DND-41 (cell line): ENCODE results near the gene RPL7A.
"Not testable (repeated sequence)": the region's sequence is repeated elsewhere in the genome, so short reads cannot be mapped to it uniquely, and the experiment has no call there.

Experiments
- ATAC-seq: fragments of 200-7000 bp; cut with Tn5 transposase; 3 replicates; pipeline ENCODE4 v1.9.1; 2021; ENCODE audit warnings: low read depth; ENCODE audit not compliant: insufficient read depth
- DNase-seq: peaks from one replicate; pipeline ENCODE4 v3.0.0-alpha.2; 2020
- H2AFZ ChIP-seq: 2 replicates; pipeline ENCODE4 v1.6.0; 2012; ENCODE audit warnings: low read depth, low read length
- H3K27ac ChIP-seq: 2 replicates; pipeline ENCODE4 v1.5.1; 2012; ENCODE audit warnings: low read length, inconsistent platforms
- H3K27me3 ChIP-seq: fragments of 200-600 bp; sonication (generic); 2 replicates; pipeline ENCODE4 v1.6.0; 2012; ENCODE audit warnings: low read length, mild to moderate bottlenecking, inconsistent platforms; ENCODE audit not compliant: insufficient read depth, poor library complexity
- H3K36me3 ChIP-seq: 2 replicates; pipeline ENCODE4 v1.5.1; 2012; ENCODE audit warnings: low read length, inconsistent platforms; ENCODE audit not compliant: insufficient read depth
- H3K4me1 ChIP-seq: 2 replicates; pipeline ENCODE4 v1.5.1; 2012; ENCODE audit warnings: mild to moderate bottlenecking, low read length; ENCODE audit not compliant: insufficient read depth
- H3K4me2 ChIP-seq: 2 replicates; pipeline ENCODE4 v1.6.0; 2012; ENCODE audit warnings: mild to moderate bottlenecking, moderate library complexity, low read length, inconsistent platforms; ENCODE audit not compliant: insufficient read depth
- H3K4me3 ChIP-seq, 2 experiments: fragments of 200-600 bp in 1 of 2; shearing (Covaris generic) in 1 of 2; 2 replicates each; pipeline ENCODE4 v1.5.1; 2012 to 2016; ENCODE audit warnings: inconsistent platforms in 2 of 2, low read length in 2 of 2, mild to moderate bottlenecking in 2 of 2, low read depth in 1 of 2, moderate library complexity in 1 of 2
- H3K79me2 ChIP-seq: 2 replicates; pipeline ENCODE4 v1.6.0; 2012; ENCODE audit warnings: low read length, inconsistent platforms; ENCODE audit not compliant: insufficient read depth
- H3K9ac ChIP-seq: 2 replicates; pipeline ENCODE4 v1.6.0; 2012; ENCODE audit warnings: low read depth, mild to moderate bottlenecking, inconsistent platforms, low read length, moderate library complexity
- H3K9me3 ChIP-seq: 2 replicates; pipeline ENCODE4 v1.5.1; 2012; ENCODE audit warnings: low read length, moderate library complexity, mild to moderate bottlenecking, inconsistent platforms; ENCODE audit not compliant: insufficient read depth, severe bottlenecking
- H4K20me1 ChIP-seq: 2 replicates; pipeline ENCODE4 v1.6.0; 2012; ENCODE audit warnings: low read length; ENCODE audit not compliant: insufficient read depth
- CTCF ChIP-seq: IDR thresholded peaks from 2 replicates; pipeline ENCODE4 v1.5.1; 2012; ENCODE audit warnings: borderline replicate concordance, low read length, moderate library complexity, mild to moderate bottlenecking; ENCODE audit not compliant: poor library complexity, severe bottlenecking; ENCODE audit errors: extremely low read depth
- EZH2 ChIP-seq: IDR thresholded peaks from 3 replicates; pipeline ENCODE4 v1.6.1; 2012; ENCODE audit warnings: borderline replicate concordance, low read depth, mild to moderate bottlenecking, moderate library complexity, low read length, inconsistent platforms; ENCODE audit not compliant: severe bottlenecking

RPL7A gene

GRCh38 chr9:133375116-133375723 lies 27.2 kb downstream of the RPL7A start:
- Histone ChIP-seq H3K27me3 (no peaks in the 10 kb centered on the region), H3K4me3 (peak overlapping the region; percentile 98 to 100), H4K20me1 (peaks cover 46% of the 10 kb centered on the region), H3K4me1 (peaks cover 40% of the 10 kb centered on the region), H3K9me3 (no peaks in the 10 kb centered on the region), H3K79me2 (peaks cover 56% of the 10 kb centered on the region), H2AFZ (peak overlapping the region; percentile 77), H3K4me2 (peak overlapping the region; percentile 95), H3K9ac (peak overlapping the region; percentile 89), H3K36me3 (peaks cover 33% of the 10 kb centered on the region), H3K27ac (peak overlapping the region; percentile 91)
- peak; percentile 27 for ATAC-seq
- DNase-seq = peak; percentile 56
- TF ChIP-seq EZH2 (no peak), CTCF (peak; percentile 56)

GRCh38 chr9:133375724-133376654 lies 28.0 kb downstream of the RPL7A start, which contains the start of the genes STKLD1 and SURF4:
TSS of gene STKLD1 (plus strand) at chr9:133376366. CDS start at chr9:133376474, 108 bp downstream.
TSS of gene SURF4 (minus strand) at chr9:133376060. CDS start at chr9:133375969, 91 bp downstream.
- peaks cover 38% of the 10 kb centered on the region for H4K20me1 ChIP-seq
- peak within 1 kb of the TSS; percentile 91 for H3K27ac ChIP-seq
- TF ChIP-seq EZH2 (no peak), CTCF (no peak)
- DNase-seq = peak; percentile 95
- ATAC-seq = peak; percentile 90
- H3K36me3 ChIP-seq = peaks cover 25% of the 10 kb centered on the region
- H3K4me2 ChIP-seq = peak within 1 kb of the TSS; percentile 95
- peak within 1 kb of the TSS; percentile 89 for H3K9ac ChIP-seq
- peak within 1 kb of the TSS; percentile 98 to 100 for H3K4me3 ChIP-seq
- peaks cover 39% of the 10 kb centered on the region for H3K4me1 ChIP-seq
- H2AFZ ChIP-seq = peak within 1 kb of the TSS; percentile 77
- H3K27me3 ChIP-seq = no peaks in the 10 kb centered on the region
- H3K9me3 ChIP-seq = no peaks in the 10 kb centered on the region
- peaks cover 49% of the 10 kb centered on the region for H3K79me2 ChIP-seq

- peaks cover 36% of the 10 kb centered on the region for H3K79me2 ChIP-seq
- peak overlapping the region; percentile 95; the same call in 1 of the 2 replicates for H3K4me2 ChIP-seq
- H3K4me3 ChIP-seq = not testable (repeated sequence)
Observed at GRCh38 chr9:133377280-133377679, 29.3 kb downstream of the RPL7A start.

More at GRCh38 chr9:133377280-133377679, 29.3 kb downstream of the RPL7A start:
- H3K27ac ChIP-seq, H3K9ac ChIP-seq, ATAC-seq, DNase-seq, H3K9me3 ChIP-seq, H2AFZ ChIP-seq, H3K27me3 ChIP-seq: not testable (repeated sequence)
- H4K20me1 ChIP-seq = peaks cover 25% of the 10 kb centered on the region
- H3K4me1 ChIP-seq = peaks cover 36% of the 10 kb centered on the region
- peaks cover 12% of the 10 kb centered on the region for H3K36me3 ChIP-seq
